Measurements from ENCODE around the gene APBB2.

DNA sequence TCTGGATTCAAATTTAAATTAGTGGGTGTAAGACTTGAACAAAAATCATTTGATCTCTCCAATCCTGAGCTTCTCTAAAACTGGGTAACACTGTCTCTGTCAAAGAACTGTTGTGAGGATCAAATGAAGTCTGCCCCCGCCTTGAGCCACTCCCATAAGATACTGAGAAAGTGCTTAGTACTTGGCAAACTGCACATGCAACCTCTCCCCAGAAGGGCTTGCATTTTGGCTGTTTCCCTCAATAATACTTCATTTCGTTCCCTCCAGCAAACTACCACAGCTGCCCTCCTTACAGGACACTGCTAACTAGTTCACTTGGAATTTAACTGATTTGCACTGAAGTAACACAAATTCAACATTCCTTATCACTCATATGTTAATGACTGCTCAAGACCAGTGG lies 79.8 kb downstream of the APBB2 start:
- TF ChIP-seq CTCF (IDR thresholded peaks at IDR 0.05) (no peak), USF2 (CRISPR knock-in tag; IDR thresholded peaks at IDR 0.05) (no peak), ZNF416 (CRISPR knock-in tag; IDR thresholded peaks at IDR 0.05) (no peak)
- TF ChIP-seq, protein P1, sequence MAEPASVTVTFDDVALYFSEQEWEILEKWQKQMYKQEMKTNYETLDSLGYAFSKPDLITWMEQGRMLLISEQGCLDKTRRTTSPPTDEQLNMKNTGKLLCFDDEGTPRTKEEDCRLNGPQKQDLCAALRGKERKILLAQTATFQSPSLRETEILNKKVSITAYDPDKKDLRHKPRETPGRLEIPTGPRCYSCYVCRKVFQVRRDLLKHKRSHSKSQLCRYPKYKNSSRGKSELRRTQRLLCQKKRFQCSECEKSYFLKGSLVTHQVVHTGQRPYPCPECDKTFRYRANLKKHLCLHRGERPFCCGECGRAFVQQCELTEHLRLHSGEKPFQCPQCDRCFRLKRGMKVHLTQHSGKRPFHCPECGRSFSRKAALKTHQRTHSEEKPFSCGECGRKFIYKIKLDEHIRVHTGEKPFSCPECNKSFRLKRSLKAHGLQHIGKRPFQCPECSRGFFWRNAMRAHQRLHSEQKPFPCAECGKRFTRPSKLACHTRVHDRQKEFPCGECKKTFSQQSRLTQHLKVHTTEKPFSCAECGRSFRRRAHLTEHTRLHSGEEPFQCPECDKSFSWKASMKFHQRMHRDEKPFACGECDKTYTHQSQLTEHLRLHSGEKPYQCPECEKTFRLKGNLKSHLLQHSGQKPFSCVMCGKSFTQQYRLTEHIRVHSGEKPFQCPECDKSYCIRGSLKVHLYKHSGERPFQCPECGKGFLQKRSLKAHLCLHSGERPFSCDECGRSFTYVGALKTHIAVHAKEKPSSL (CRISPR knock-in tag; conservative IDR thresholded peaks at IDR 0.05): no peak
